Peyer's patch (tissue), 4 donors: ENCODE results near the gene LTBP1.

Experiments used
- CTCF ChIP-seq, 6 experiments: fragments of 450-650 bp in 4 of 6; fragments of 200-600 bp in 2 of 6; sonication (generic) in 1 of 6; IDR thresholded peaks; one replicate each; pipeline ENCODE4 v1.5.1; 2017 to 2019; ENCODE audit warnings: antibody characterized with exemption in 6 of 6, mild to moderate bottlenecking in 3 of 6, moderate library complexity in 1 of 6
- POLR2A ChIP-seq, 2 donors: fragments of 450-650 bp; IDR thresholded peaks; one replicate each; pipeline ENCODE4 v1.5.1; 2017; ENCODE audit warnings: antibody characterized with exemption in 2 of 2, mild to moderate bottlenecking in 2 of 2, moderate library complexity in 2 of 2

- TF ChIP-seq CTCF (IDR thresholded peaks at IDR 0.05): no peak
- TF ChIP-seq POLR2A (IDR thresholded peaks at IDR 0.05): no peak
Measured at GRCh38 chr2:33278245-33278943, 331.6 kb downstream of the LTBP1 start.
